GM19240 (cell line): ENCODE results near the gene MSL2.
"Not testable (repeated sequence)": the region's sequence is repeated elsewhere in the genome, so short reads cannot be mapped to it uniquely, and the experiment has no call there.

ENCODE experiments used
- DNase-seq: peaks from one replicate; pipeline ENCODE4 v3.0.0; 2011; ENCODE audit warnings: low spot score; ENCODE audit not compliant: insufficient read length

Gene MSL2

GRCh38 chr3:136144397-136144796 is 51.7 kb downstream of the MSL2 start:
- DNase-seq, result not testable (repeated sequence)

- no peak for DNase-seq
Measured at GRCh38 chr3:136142592-136142991, 53.5 kb downstream of the MSL2 start.

- DNase-seq, result no peak
Measured at GRCh38 chr3:136141891-136142290, 54.2 kb downstream of the MSL2 start.

- no peak for DNase-seq
Measured at GRCh38 chr3:136141291-136141785, 54.8 kb downstream of the MSL2 start.

- no peak for DNase-seq
Measured at GRCh38 chr3:136136454-136136853, 59.7 kb downstream of the MSL2 start.

- no peak for DNase-seq
Measured at GRCh38 chr3:136135039-136135802, 60.9 kb downstream of the MSL2 start.

- DNase-seq, result no peak
Measured at GRCh38 chr3:136134091-136134490, 62.0 kb downstream of the MSL2 start.

GRCh38 chr3:136131647-136132046 is 64.5 kb downstream of the MSL2 start:
- DNase-seq, result not testable (repeated sequence)

GRCh38 chr3:136122006-136122405 is 74.1 kb downstream of the MSL2 start:
- DNase-seq, result no peak

GRCh38 chr3:136120373-136121348 is 75.5 kb downstream of the MSL2 start:
- no peak for DNase-seq

- DNase-seq, result not testable (repeated sequence)
Measured at GRCh38 chr3:136119783-136120182, 76.4 kb downstream of the MSL2 start.

- not testable (repeated sequence) for DNase-seq
Measured at GRCh38 chr3:136119332-136119731, 76.8 kb downstream of the MSL2 start.

- no peak for DNase-seq
Measured at GRCh38 chr3:136114421-136114820, 81.7 kb downstream of the MSL2 start.

- DNase-seq, result no peak
Measured at GRCh38 chr3:136110481-136110880, 85.7 kb downstream of the MSL2 start.

- DNase-seq, result no peak
Measured at GRCh38 chr3:136109499-136109898, 86.6 kb downstream of the MSL2 start.

- no peak for DNase-seq
Measured at GRCh38 chr3:136106101-136106500, 90.0 kb downstream of the MSL2 start.

- no peak for DNase-seq
Measured at GRCh38 chr3:136105044-136105443, 91.1 kb downstream of the MSL2 start.
